Measurements from ENCODE around the gene BICRA. TPM values are rescaled to one million over a fixed set of nuclear protein-coding genes. Genes with fewer than 3 reads are reported as not detected.

BICRA gene
- total and polyA plus RNA-seq, 9 of the 15 experiments (the other 6 are each of a cell fraction or from before 2014, with no cell fraction given), result 0.01 to 8.8 (median 1.2) TPM

DNA sequence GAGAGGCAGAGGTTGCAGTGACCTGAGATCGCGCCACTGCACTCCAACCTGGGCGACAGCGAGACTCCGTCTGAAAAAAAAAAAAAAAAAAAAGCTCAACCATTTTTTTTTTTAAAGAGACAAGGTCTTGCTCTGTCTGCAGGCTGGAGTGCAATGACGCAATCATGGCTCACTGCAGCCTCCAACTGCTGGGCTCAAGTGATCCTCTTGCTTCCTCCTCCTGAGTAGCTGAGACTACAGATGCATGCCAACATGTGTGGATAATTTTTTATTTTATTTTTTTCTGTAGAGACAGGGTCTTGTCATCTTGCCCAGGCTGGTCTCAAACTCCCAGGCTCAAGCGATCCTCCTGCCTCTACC lies 114.6 kb downstream of the BICRA start:
- Histone ChIP-seq H3K4me1 (replicated peaks in 1 of 2; ENCODE audit: control insufficient read depth in 2 of 2, insufficient read depth in 2 of 2, low read length in 2 of 2) (peaks cover 5 to 38% of the 10 kb centered on the region in 2 experiments; a peak in 4 of 5 replicates), H3K36me3 (ENCODE audit: control insufficient read depth, insufficient read depth, low read length) (peaks cover 26% of the 10 kb centered on the region; the same call in 2 of the 3 replicates), H3K4me2 (ENCODE audit: insufficient read depth, low read length) (no peak overlapping the region), H3K4me3 (no peak overlapping the region), H3K27me3 (ENCODE audit: control insufficient read depth in 2 of 2, insufficient read depth in 2 of 2, low read length in 2 of 2) (no peaks in the 10 kb centered on the region), H3K79me2 (ENCODE audit: control insufficient read depth, insufficient read depth, low read length) (no peaks in the 10 kb centered on the region), H2AFZ (ENCODE audit: low read depth, low read length) (no peak overlapping the region), H3K9me3 (replicated peaks; ENCODE audit: control insufficient read depth, insufficient read depth, low read depth, low read length) (no peaks in the 10 kb centered on the region), H3K27ac (ENCODE audit: extremely low read depth, low read depth, low read length) (no peak overlapping the region; the same call in 2 of the 3 replicates), H3K9me1 (ENCODE audit: control insufficient read depth, insufficient read depth, low read length) (peaks cover 2% of the 10 kb centered on the region), H4K20me1 (replicated peaks; ENCODE audit: control insufficient read depth, insufficient read depth, low read length) (no peaks in the 10 kb centered on the region), H3K9ac (ENCODE audit: insufficient read depth in 1 of 2, low read depth in 2 of 2, low read length in 2 of 2) (no peak overlapping the region)
- peak; percentile 69 for FAIRE-seq
- ATAC-seq, result peak; percentile 86
- intact Hi-C loops (cut with micrococcal nuclease), result no loop called here
- DNase-seq (ENCODE audit: extremely low read depth in 1 of 4, low spot score in 3 of 4), result peak in 1 of 4 experiments; percentile 72
- ChIA-PET POLR2A (interaction anchor here (1.0 to 2.1 kb wide), 5 partner anchors 10 to 295 kb away, joined by 3 to 7 read pairs (median 5); no protein-coding TSS in a partner anchor), CTCF (ENCODE audit: low intra/inter-chr PET ratio) (no interaction called here)
- no TSS peak for BruUV-seq (replicated peaks)
- WGBS (ENCODE audit: insufficient coverage, low coverage, missing lambda C conversion rate), result 62% methylated on average over 1 of the region's 7 CpGs
- in situ Hi-C loops (cut with MboI), result no loop called here
- TF ChIP-seq ATF7 (IDR thresholded peaks at IDR 0.05) (peak; percentile 93), MXI1 (IDR thresholded peaks at IDR 0.05; ENCODE audit: low read depth, low read length) (no peak), ZNF134 (CRISPR knock-in tag; conservative IDR thresholded peaks at IDR 0.05) (no peak), CCAR2 (IDR thresholded peaks at IDR 0.05; ENCODE audit: low read depth, low read length) (no peak), RCOR1 (IDR thresholded peaks at IDR 0.05; ENCODE audit: borderline replicate concordance in 1 of 2, low read depth in 2 of 2, low read length in 2 of 2) (peak in 1 of 2 experiments; percentile 23; a peak in 1 of 4 replicates), JUND (IDR thresholded peaks at IDR 0.05; ENCODE audit: borderline replicate concordance, low read depth, low read length) (peak; percentile 88), JUND (tag; IDR thresholded peaks at IDR 0.05; ENCODE audit: borderline replicate concordance, low read depth, low read length) (no peak; the same call in 2 of the 3 replicates), CXXC5 (CRISPR knock-in tag; IDR thresholded peaks at IDR 0.05) (0 out of 2 replicates have a peak, but pooled peaks have one; percentile 41), ZNF589 (CRISPR knock-in tag; IDR thresholded peaks at IDR 0.05; ENCODE audit: low read depth) (0 out of 2 replicates have a peak, but pooled peaks have one; percentile 47), ELF4 (CRISPR knock-in tag; IDR thresholded peaks at IDR 0.05) (no peak), BDP1 (IDR thresholded peaks at IDR 0.05; ENCODE audit: insufficient read depth, insufficient read length) (no peak), HEY1 (CRISPR knock-in tag; IDR thresholded peaks at IDR 0.05; ENCODE audit: borderline replicate concordance) (no peak), NFIC (IDR thresholded peaks at IDR 0.05) (no peak), ZNF584 (CRISPR knock-in tag; IDR thresholded peaks at IDR 0.05; ENCODE audit: low read depth) (no peak), ZNF778 (CRISPR knock-in tag; IDR thresholded peaks at IDR 0.05) (no peak), EP400 (IDR thresholded peaks at IDR 0.05) (no peak; the same call in 1 of the 2 replicates), YY1 (IDR thresholded peaks at IDR 0.05; ENCODE audit: borderline replicate concordance in 1 of 3, control insufficient read depth in 1 of 3, extremely low read depth in 1 of 3, insufficient read depth in 3 of 3, insufficient read length in 1 of 3, insufficient replicate concordance in 2 of 3, low read depth in 1 of 3, low read length in 2 of 3) (peak in 1 of 3 experiments; percentile 3)
- TF ChIP-seq, protein P1, sequence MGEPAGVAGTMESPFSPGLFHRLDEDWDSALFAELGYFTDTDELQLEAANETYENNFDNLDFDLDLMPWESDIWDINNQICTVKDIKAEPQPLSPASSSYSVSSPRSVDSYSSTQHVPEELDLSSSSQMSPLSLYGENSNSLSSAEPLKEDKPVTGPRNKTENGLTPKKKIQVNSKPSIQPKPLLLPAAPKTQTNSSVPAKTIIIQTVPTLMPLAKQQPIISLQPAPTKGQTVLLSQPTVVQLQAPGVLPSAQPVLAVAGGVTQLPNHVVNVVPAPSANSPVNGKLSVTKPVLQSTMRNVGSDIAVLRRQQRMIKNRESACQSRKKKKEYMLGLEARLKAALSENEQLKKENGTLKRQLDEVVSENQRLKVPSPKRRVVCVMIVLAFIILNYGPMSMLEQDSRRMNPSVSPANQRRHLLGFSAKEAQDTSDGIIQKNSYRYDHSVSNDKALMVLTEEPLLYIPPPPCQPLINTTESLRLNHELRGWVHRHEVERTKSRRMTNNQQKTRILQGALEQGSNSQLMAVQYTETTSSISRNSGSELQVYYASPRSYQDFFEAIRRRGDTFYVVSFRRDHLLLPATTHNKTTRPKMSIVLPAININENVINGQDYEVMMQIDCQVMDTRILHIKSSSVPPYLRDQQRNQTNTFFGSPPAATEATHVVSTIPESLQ (CRISPR knock-in tag; IDR thresholded peaks at IDR 0.05), result no peak
- TF ChIP-seq, protein P2, sequence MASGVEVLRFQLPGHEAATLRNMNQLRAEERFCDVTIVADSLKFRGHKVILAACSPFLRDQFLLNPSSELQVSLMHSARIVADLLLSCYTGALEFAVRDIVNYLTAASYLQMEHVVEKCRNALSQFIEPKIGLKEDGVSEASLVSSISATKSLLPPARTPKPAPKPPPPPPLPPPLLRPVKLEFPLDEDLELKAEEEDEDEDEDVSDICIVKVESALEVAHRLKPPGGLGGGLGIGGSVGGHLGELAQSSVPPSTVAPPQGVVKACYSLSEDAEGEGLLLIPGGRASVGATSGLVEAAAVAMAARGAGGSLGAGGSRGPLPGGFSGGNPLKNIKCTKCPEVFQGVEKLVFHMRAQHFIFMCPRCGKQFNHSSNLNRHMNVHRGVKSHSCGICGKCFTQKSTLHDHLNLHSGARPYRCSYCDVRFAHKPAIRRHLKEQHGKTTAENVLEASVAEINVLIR (CRISPR knock-in tag; IDR thresholded peaks at IDR 0.05), result no peak

All from K562 (cell line).